HG03442 (cell line): ENCODE data around the gene NELFE.
"Not testable (repeated sequence)": the region's sequence is repeated elsewhere in the genome, so short reads cannot be mapped to it uniquely, and the experiment has no call there.

Experiments
- ATAC-seq: cut with Tn5 transposase; IDR thresholded peaks from one replicate; pipeline ENCODE4 v1.9.1; 2021; ENCODE audit warnings: mild to moderate bottlenecking, moderate library complexity; ENCODE audit not compliant: unreplicated experiment

The NELFE gene

GRCh38 chr6:31952140-31952805 is 6.5 kb downstream of the NELFE start:
- ATAC-seq: no peak

DNA sequence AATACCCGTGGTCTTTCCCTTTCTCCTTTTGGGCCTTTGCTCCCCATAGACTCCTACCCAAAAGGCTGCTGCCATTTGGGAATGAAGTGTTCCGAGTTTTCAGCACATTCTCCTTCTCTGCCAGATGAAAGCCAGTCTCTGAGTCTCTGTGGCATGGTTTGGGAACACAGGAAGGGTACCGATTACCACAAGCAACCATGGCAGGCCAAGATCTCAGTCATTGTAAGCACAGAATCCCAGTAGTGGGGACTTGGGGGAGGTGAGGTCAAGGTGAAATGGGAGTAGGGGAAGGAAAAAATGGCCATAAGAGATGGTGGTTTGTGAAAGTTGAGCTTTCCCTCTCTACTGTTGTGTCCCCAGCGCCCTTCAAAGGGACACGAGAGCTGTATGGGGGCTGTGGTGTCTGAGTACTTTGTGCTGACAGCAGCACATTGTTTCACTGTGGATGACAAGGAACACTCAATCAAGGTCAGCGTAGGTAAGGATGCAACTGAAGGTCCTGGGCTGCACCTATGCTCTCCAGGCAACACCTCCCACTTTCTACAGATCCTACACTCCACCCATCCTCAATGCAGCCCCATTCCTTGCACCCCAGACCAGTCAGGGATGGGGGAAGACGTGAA is 8.7 kb downstream of the NELFE start:
- ATAC-seq: no peak

- ATAC-seq: no peak
These were observed 9.9 kb downstream of the NELFE start for GRCh38 chr6:31948753-31949413.

GRCh38 chr6:31948306-31948705 is 10.5 kb downstream of the NELFE start:
- ATAC-seq: no peak

DNA sequence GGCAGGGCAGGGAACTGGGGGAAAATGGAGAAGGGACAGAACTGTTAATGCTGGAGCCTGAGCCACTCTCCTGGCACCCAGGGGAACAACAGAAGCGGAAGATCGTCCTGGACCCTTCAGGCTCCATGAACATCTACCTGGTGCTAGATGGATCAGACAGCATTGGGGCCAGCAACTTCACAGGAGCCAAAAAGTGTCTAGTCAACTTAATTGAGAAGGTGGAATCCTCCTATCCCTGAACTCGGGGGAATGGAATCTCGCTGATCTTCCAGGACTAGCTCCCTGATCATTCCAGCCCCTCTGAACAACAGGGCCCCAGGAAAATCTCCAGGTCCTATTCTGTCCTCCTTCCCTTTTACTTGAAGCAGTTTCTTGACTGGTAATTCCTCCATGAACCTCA is 10.9 kb downstream of the NELFE start:
- no peak for ATAC-seq

GRCh38 chr6:31947070-31947675 is 11.6 kb downstream of the NELFE start:
- ATAC-seq: no peak

DNA sequence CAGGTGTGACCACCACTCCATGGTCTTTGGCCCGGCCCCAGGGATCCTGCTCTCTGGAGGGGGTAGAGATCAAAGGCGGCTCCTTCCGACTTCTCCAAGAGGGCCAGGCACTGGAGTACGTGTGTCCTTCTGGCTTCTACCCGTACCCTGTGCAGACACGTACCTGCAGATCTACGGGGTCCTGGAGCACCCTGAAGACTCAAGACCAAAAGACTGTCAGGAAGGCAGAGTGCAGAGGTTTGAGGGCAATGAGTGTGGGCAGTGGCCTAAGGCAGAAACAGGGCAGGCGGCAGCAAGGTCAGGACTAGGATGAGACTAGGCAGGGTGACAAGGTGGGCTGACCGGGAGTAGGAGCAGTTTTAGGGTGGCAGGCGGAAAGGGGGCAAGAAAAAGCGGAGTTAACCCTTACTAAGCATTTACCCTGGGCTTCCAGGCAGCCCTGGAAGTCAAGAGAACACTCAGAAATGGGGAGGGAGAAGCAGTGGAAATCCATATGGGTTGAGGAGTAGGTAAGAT is 12.3 kb downstream of the NELFE start:
- no peak for ATAC-seq

DNA sequence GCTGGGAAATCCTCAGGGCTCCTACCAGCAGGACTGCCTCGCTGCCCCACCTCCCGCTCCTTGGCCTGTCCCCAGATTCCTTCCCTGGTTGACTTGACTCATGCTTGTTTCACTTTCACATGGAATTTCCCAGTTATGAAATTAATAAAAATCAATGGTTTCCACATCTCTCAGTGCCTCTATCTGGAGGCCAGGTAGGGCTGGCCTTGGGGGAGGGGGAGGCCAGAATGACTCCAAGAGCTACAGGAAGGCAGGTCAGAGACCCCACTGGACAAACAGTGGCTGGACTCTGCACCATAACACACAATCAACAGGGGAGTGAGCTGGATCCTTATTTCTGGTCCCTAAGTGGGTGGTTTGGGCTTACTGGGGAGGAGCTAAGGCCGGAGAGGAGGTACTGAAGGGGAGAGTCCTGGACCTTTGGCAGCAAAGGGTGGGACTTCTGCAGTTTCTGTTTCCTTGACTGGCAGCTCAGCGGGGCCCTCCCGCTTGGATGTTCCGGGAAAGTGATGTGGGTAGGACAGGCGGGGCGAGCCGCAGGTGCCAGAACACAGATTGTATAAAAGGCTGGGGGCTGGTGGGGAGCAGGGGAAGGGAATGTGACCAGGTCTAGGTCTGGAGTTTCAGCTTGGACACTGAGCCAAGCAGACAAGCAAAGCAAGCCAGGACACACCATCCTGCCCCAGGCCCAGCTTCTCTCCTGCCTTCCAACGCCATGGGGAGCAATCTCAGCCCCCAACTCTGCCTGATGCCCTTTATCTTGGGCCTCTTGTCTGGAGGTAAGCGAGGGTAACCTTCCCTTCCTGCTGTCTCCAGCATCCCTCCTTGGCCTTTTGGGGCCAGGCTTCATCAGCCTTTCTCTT is 13.0 kb downstream of the NELFE start, which contains the start of gene CFB:
Gene CFB (plus strand): TSS at position 589 of the 863 bp plus-strand sequence. CDS start 127 bp downstream, at position 716.
- ATAC-seq: no peak

GRCh38 chr6:31945154-31945506 is 13.6 kb downstream of the NELFE start:
- ATAC-seq: no peak

- no peak for ATAC-seq
These were observed 15.0 kb downstream of the NELFE start for GRCh38 chr6:31943742-31944141.

DNA sequence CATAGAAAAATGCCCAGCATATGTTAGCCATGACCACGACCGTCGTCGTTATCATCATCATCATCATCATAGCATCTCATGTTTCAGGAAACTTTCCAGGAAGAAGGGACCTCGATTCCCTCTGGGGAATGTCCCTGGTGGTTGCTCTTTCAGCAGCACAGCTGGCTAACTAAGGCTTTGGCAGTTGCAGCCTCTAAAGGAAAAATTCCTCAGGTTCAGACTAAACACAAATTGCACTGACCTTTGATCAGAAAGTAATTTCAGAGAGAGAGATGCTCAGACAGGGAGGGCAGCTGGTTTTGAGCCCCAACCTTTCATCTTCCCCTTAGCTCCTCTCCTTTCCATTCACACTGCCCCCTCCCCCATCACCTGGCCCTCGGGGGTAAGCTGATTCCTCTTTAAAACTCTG is 18.5 kb downstream of the NELFE start:
- ATAC-seq: no peak

GRCh38 chr6:31935823-31936222 is 22.9 kb downstream of the NELFE start:
- ATAC-seq: no peak

- no peak for ATAC-seq
These were observed 23.8 kb downstream of the NELFE start for GRCh38 chr6:31935021-31935420.

- ATAC-seq: no peak
These were observed 25.2 kb downstream of the NELFE start for GRCh38 chr6:31933537-31933936.

DNA sequence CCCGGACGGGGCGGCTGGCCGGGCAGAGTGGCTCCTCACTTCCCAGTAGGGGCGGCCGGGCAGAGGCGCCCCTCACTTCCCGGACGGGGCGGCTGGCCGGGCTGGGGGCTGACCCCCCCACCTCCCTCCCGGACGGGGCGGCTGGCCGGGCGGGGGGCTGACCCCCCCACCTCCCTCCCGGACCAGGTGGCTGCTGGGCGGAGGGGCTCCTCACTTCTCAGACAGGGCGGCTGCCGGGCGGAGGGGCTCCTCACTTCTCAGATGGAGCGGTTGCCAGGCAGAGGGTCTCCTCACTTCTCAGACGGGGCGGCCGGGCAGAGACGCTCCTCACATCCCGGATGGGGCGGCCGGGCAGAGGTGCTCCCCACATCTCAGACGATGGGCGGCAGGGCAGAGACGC is 26.6 kb downstream of the NELFE start:
- not testable (repeated sequence) for ATAC-seq

GRCh38 chr6:31930962-31931361 is 27.8 kb downstream of the NELFE start:
- no peak for ATAC-seq

GRCh38 chr6:31928672-31928939 is 30.2 kb downstream of the NELFE start:
- no peak for ATAC-seq

- no peak for ATAC-seq
These were observed 30.7 kb downstream of the NELFE start for GRCh38 chr6:31927863-31928671.

DNA sequence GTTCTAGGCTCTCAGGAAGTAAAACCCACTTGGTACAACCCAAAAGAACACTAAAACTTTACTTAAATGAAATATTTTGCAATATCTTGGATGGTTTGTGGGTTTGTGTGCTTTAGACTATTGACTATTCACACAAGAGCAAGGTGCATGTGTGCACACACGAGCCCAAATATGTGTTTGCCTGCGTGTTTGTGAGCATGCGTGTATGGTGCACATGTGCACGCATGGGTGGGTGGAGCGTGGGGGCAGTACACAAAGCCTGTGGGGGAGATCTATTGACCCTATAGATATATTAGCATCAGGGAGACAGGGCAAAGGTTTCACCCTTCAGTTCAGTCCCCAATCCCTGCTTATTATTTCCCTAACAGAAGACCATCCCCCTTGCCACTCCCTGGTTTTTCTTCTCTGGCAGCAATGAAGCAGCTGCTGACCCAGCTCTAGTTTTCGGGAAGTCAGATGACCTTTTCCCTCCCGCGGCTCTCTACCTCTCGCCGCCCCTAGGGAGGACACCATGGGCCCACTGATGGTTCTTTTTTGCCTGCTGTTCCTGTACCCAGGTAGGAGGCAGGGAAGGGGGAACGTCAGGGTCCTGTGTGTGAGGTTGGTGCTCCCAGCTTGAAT is 31.4 kb downstream of the NELFE start, which contains the start of gene C2:
Gene C2 (plus strand): TSS at position 476 of the 621 bp plus-strand sequence. CDS start 36 bp downstream, at position 512.
- no peak for ATAC-seq
